Breast epithelium (tissue), 3 donors: ENCODE data around the gene RERG.

Experiments
- CTCF ChIP-seq, 3 donors: fragments of 450-650 bp; IDR thresholded peaks; one replicate each; pipeline ENCODE4 v1.5.1; 2016 to 2017; ENCODE audit warnings: antibody characterized with exemption in 3 of 3, mild to moderate bottlenecking in 3 of 3, moderate library complexity in 3 of 3
- POLR2A ChIP-seq: fragments of 450-650 bp; IDR thresholded peaks from one replicate; pipeline ENCODE4 v1.6.1; 2016; ENCODE audit warnings: antibody characterized with exemption, mild to moderate bottlenecking, moderate library complexity
- POLR2AphosphoS5 ChIP-seq, 3 donors: sonication (generic); formaldehyde crosslinking; IDR thresholded peaks; one replicate each; pipeline ENCODE4 v1.6.1; 2017; ENCODE audit warnings: antibody characterized with exemption in 3 of 3

GRCh38 chr12:15268927-15269552, 47.8 kb upstream of the RERG start:
- TF ChIP-seq CTCF (IDR thresholded peaks at IDR 0.05) (peak; percentile 69 to 91 (median 84)), POLR2A (no peak), POLR2AphosphoS5 (IDR thresholded peaks at IDR 0.05) (no peak)
